ENCODE data around the gene ZNF334. TPM values are rescaled to one million over a fixed set of nuclear protein-coding genes. Genes with fewer than 3 reads are reported as not detected.

Gene ZNF334
- total RNA-seq (2021), result 18.7 to 20.1 TPM (median 19.2 TPM) in 3 replicates
- Bru-seq, nascent RNA, result percentile 95 among the genes with signal in this experiment
- long read RNA-seq, experiment 1, transcript ZNF334-201 (5 exons, 3,890 nt), result major isoform, 11 of 77 reads
- long read RNA-seq, experiment 1, partial matches to known transcripts, result 16 of 77 reads
- long read RNA-seq, experiment 1, other reads (novel, unspliced or antisense), result 43 of 77 reads
- long read RNA-seq, experiment 2, partial matches to known transcripts, result 3 of 17 reads
- long read RNA-seq, experiment 2, other reads (novel, unspliced or antisense), result 13 of 17 reads
- long read RNA-seq, experiment 3, partial matches to known transcripts, result 1 of 9 reads
- long read RNA-seq, experiment 3, other reads (novel, unspliced or antisense), result 6 of 9 reads

GRCh38 chr20:46512943-46513844 is at the start of gene ZNF334:
TSS of gene ZNF334 (minus strand) at chr20:46513559. CDS start at chr20:46512102, 1,457 bp downstream.
- peaks cover 17% of the 10 kb centered on the region for H3K9me3 Mint-ChIP-seq
- ATAC-seq, result peak; percentile 97
- peaks cover 4% of the 10 kb centered on the region for H3K4me1 Mint-ChIP-seq
- peaks cover 16% of the 10 kb centered on the region for H3K27me3 Mint-ChIP-seq (ENCODE audit: low read depth)
- no peak within 1 kb of the TSS for H3K27ac Mint-ChIP-seq
- ChIA-PET CTCF (interaction anchor here (1.0 to 1.9 kb wide), 5 partner anchors 26 to 49 kb away, joined by 3 to 10 read pairs (median 4); no protein-coding TSS in a partner anchor), POLR2A (interaction anchor here (1.5 kb wide), 1 partner anchor 28 kb away, joined by 3 read pairs; no protein-coding TSS in a partner anchor)
- H3K36me3 Mint-ChIP-seq, result peaks cover 35% of the 10 kb centered on the region
- H3K4me3 Mint-ChIP-seq, result peak within 1 kb of the TSS; percentile 89
- DNase-seq (ENCODE audit: low spot score), result peak; percentile 88
- peak; percentile 53; the same call in 1 of the 2 replicates for TF ChIP-seq SP1 (CRISPR knock-in tag; conservative IDR thresholded peaks at IDR 0.05)
- no peak for TF ChIP-seq USF2 (CRISPR knock-in tag; IDR thresholded peaks at IDR 0.05)
- no peak for TF ChIP-seq CDX4 (CRISPR knock-in tag; IDR thresholded peaks at IDR 0.05; ENCODE audit: borderline replicate concordance)
- TF ChIP-seq ZNF512 (CRISPR knock-in tag; IDR thresholded peaks at IDR 0.05; ENCODE audit: borderline replicate concordance), result no peak
- peak; percentile 74; the same call in 1 of the 2 replicates for TF ChIP-seq ZBTB43 (CRISPR knock-in tag; IDR thresholded peaks at IDR 0.05)
- TF ChIP-seq IRF1 (CRISPR knock-in tag; IDR thresholded peaks at IDR 0.05), result no peak
- TF ChIP-seq GABPB1 (CRISPR knock-in tag; IDR thresholded peaks at IDR 0.05), result 0 out of 2 replicates have a peak, but pooled peaks have one; percentile 45
- 0 out of 2 replicates have a peak, but pooled peaks have one; percentile 43 for TF ChIP-seq SMAD4 (CRISPR knock-in tag; IDR thresholded peaks at IDR 0.05)
- no peak for TF ChIP-seq HMGXB4 (CRISPR knock-in tag; IDR thresholded peaks at IDR 0.05)
- TF ChIP-seq RELA (CRISPR knock-in tag; IDR thresholded peaks at IDR 0.05; ENCODE audit: borderline replicate concordance), result peak; percentile 57; the same call in 1 of the 2 replicates
- peak; percentile 58; the same call in 1 of the 2 replicates for TF ChIP-seq TP53 (CRISPR knock-in tag; IDR thresholded peaks at IDR 0.05)
- no peak for TF ChIP-seq ESRRA (CRISPR knock-in tag; IDR thresholded peaks at IDR 0.05; ENCODE audit: borderline replicate concordance)
- TF ChIP-seq MAX (CRISPR knock-in tag; IDR thresholded peaks at IDR 0.05), result peak; percentile 78
- peak; percentile 81 for TF ChIP-seq TEAD1 (CRISPR knock-in tag; IDR thresholded peaks at IDR 0.05)
- TF ChIP-seq JUN (CRISPR knock-in tag; IDR thresholded peaks at IDR 0.05), result 0 out of 2 replicates have a peak, but pooled peaks have one; percentile 40
- TF ChIP-seq USF1 (CRISPR knock-in tag; IDR thresholded peaks at IDR 0.05), result 0 out of 2 replicates have a peak, but pooled peaks have one; percentile 24
- peak; percentile 65; the same call in 1 of the 2 replicates for TF ChIP-seq FOXK1 (CRISPR knock-in tag; IDR thresholded peaks at IDR 0.05)
- TF ChIP-seq ATF2 (CRISPR knock-in tag; IDR thresholded peaks at IDR 0.05; ENCODE audit: borderline replicate concordance, low read depth), result no peak
- TF ChIP-seq FOXP1 (CRISPR knock-in tag; IDR thresholded peaks at IDR 0.05; ENCODE audit: borderline replicate concordance), result peak; percentile 89; the same call in 1 of the 2 replicates
- TF ChIP-seq ETV6 (CRISPR knock-in tag; IDR thresholded peaks at IDR 0.05), result peak; percentile 15; the same call in 1 of the 2 replicates
